GM19351 (cell line): ENCODE measurements around the gene RBFOX1.

Source experiments
- ATAC-seq: cut with Tn5 transposase; IDR thresholded peaks from one replicate; pipeline ENCODE4 v1.9.1; 2021; ENCODE audit warnings: mild to moderate bottlenecking, moderate library complexity; ENCODE audit not compliant: unreplicated experiment

RBFOX1 gene

GRCh38 chr16:7404217-7404616 lies 71.6 kb downstream of the RBFOX1 start:
- no peak for ATAC-seq

GRCh38 chr16:7405166-7405565 lies 72.5 kb downstream of the RBFOX1 start:
- no peak for ATAC-seq

- ATAC-seq = no peak
These were observed 76.2 kb downstream of the RBFOX1 start for GRCh38 chr16:7408700-7409365.

GRCh38 chr16:7419441-7419840 lies 86.8 kb downstream of the RBFOX1 start:
- no peak for ATAC-seq

- ATAC-seq = no peak
These were observed 87.4 kb downstream of the RBFOX1 start for GRCh38 chr16:7420079-7420478.

- no peak for ATAC-seq
These were observed 88.2 kb downstream of the RBFOX1 start for GRCh38 chr16:7420843-7421242.

- no peak for ATAC-seq
These were observed 88.9 kb downstream of the RBFOX1 start for GRCh38 chr16:7421578-7421977.

- no peak for ATAC-seq
These were observed 89.6 kb downstream of the RBFOX1 start for GRCh38 chr16:7422036-7422888.

- no peak for ATAC-seq
These were observed 90.9 kb downstream of the RBFOX1 start for GRCh38 chr16:7423434-7424044.

GRCh38 chr16:7426161-7426560 lies 93.5 kb downstream of the RBFOX1 start:
- ATAC-seq = no peak

GRCh38 chr16:7431723-7432122 lies 99.1 kb downstream of the RBFOX1 start:
- ATAC-seq = no peak

GRCh38 chr16:7436306-7436705 lies 103.7 kb downstream of the RBFOX1 start:
- ATAC-seq = no peak

- ATAC-seq = no peak
These were observed 104.6 kb downstream of the RBFOX1 start for GRCh38 chr16:7437135-7437804.

- ATAC-seq = no peak
These were observed 105.2 kb downstream of the RBFOX1 start for GRCh38 chr16:7437843-7438242.

- no peak for ATAC-seq
These were observed 106.0 kb downstream of the RBFOX1 start for GRCh38 chr16:7438601-7439000.

GRCh38 chr16:7439518-7439917 lies 106.9 kb downstream of the RBFOX1 start:
- no peak for ATAC-seq

GRCh38 chr16:7440886-7441400 lies 108.3 kb downstream of the RBFOX1 start:
- no peak for ATAC-seq

- ATAC-seq = no peak
These were observed 109.4 kb downstream of the RBFOX1 start for GRCh38 chr16:7442050-7442449.

GRCh38 chr16:7443142-7443541 lies 110.5 kb downstream of the RBFOX1 start:
- ATAC-seq = no peak

GRCh38 chr16:7443648-7444365 lies 111.2 kb downstream of the RBFOX1 start:
- ATAC-seq = no peak
